Activated naive CD8-positive, alpha-beta T cell (primary cell): ENCODE data around the gene EVL.

Experiments
- H3K27ac Mint-ChIP-seq: one replicate; pipeline ENCODE4 v1.8.0; 2021; ENCODE audit warnings: mixed read lengths
- H3K27me3 Mint-ChIP-seq: one replicate; pipeline ENCODE4 v1.8.0; 2021; ENCODE audit warnings: mixed read lengths
- H3K36me3 Mint-ChIP-seq: one replicate; pipeline ENCODE4 v1.8.0; 2021; ENCODE audit warnings: mixed read lengths
- H3K4me1 Mint-ChIP-seq: one replicate; pipeline ENCODE4 v1.8.0; 2021; ENCODE audit warnings: low read depth, mixed read lengths
- H3K4me3 Mint-ChIP-seq: one replicate; pipeline ENCODE4 v1.8.0; 2021; ENCODE audit warnings: mild to moderate bottlenecking, mixed read lengths
- H3K9me3 Mint-ChIP-seq: one replicate; pipeline ENCODE4 v1.8.0; 2021; ENCODE audit warnings: low read depth, mixed read lengths

Gene EVL

GRCh38 chr14:100102156-100102785 lies 37.0 kb downstream of the EVL start:
- H3K4me3 Mint-ChIP-seq, result peak overlapping the region; percentile 67
- peaks cover 19% of the 10 kb centered on the region for H3K36me3 Mint-ChIP-seq
- H3K27ac Mint-ChIP-seq, result peak overlapping the region; percentile 98
- no peaks in the 10 kb centered on the region for H3K27me3 Mint-ChIP-seq
- peaks cover 93% of the 10 kb centered on the region for H3K4me1 Mint-ChIP-seq
- H3K9me3 Mint-ChIP-seq, result no peaks in the 10 kb centered on the region

- Mint-ChIP-seq H3K36me3 (peaks cover 18% of the 10 kb centered on the region), H3K9me3 (no peaks in the 10 kb centered on the region), H3K27me3 (no peaks in the 10 kb centered on the region), H3K4me3 (peak overlapping the region; percentile 73), H3K4me1 (peaks cover 93% of the 10 kb centered on the region), H3K27ac (peak overlapping the region; percentile 98)
Measured at GRCh38 chr14:100103250-100104005, 38.2 kb downstream of the EVL start.

- Mint-ChIP-seq H3K4me3 (peak overlapping the region; percentile 73), H3K9me3 (no peaks in the 10 kb centered on the region), H3K27ac (peak overlapping the region; percentile 98), H3K4me1 (peaks cover 93% of the 10 kb centered on the region), H3K27me3 (no peaks in the 10 kb centered on the region), H3K36me3 (peaks cover 14% of the 10 kb centered on the region)
Measured at GRCh38 chr14:100104006-100104352, 38.8 kb downstream of the EVL start.

- H3K27me3 Mint-ChIP-seq, result no peaks in the 10 kb centered on the region
- H3K4me1 Mint-ChIP-seq, result peaks cover 94% of the 10 kb centered on the region
- no peaks in the 10 kb centered on the region for H3K9me3 Mint-ChIP-seq
- peaks cover 14% of the 10 kb centered on the region for H3K36me3 Mint-ChIP-seq
- peak overlapping the region; percentile 98 for H3K27ac Mint-ChIP-seq
- peak overlapping the region; percentile 73 for H3K4me3 Mint-ChIP-seq
Measured at GRCh38 chr14:100104523-100105300, 39.5 kb downstream of the EVL start.

GRCh38 chr14:100105357-100106169 lies 40.3 kb downstream of the EVL start:
- peaks cover 87% of the 10 kb centered on the region for H3K4me1 Mint-ChIP-seq
- H3K27ac Mint-ChIP-seq, result peak overlapping the region; percentile 98
- peaks cover 10% of the 10 kb centered on the region for H3K36me3 Mint-ChIP-seq
- H3K4me3 Mint-ChIP-seq, result peak overlapping the region; percentile 42
- H3K9me3 Mint-ChIP-seq, result no peaks in the 10 kb centered on the region
- no peaks in the 10 kb centered on the region for H3K27me3 Mint-ChIP-seq

GRCh38 chr14:100106250-100107112 lies 41.3 kb downstream of the EVL start:
- H3K27ac Mint-ChIP-seq, result peak overlapping the region; percentile 98
- H3K4me1 Mint-ChIP-seq, result peaks cover 80% of the 10 kb centered on the region
- peak overlapping the region; percentile 42 for H3K4me3 Mint-ChIP-seq
- H3K27me3 Mint-ChIP-seq, result no peaks in the 10 kb centered on the region
- H3K36me3 Mint-ChIP-seq, result peaks cover 10% of the 10 kb centered on the region
- H3K9me3 Mint-ChIP-seq, result no peaks in the 10 kb centered on the region

GRCh38 chr14:100107236-100107635 lies 42.0 kb downstream of the EVL start:
- peak overlapping the region; percentile 42 for H3K4me3 Mint-ChIP-seq
- H3K27ac Mint-ChIP-seq, result peak overlapping the region; percentile 98
- peaks cover 76% of the 10 kb centered on the region for H3K4me1 Mint-ChIP-seq
- H3K36me3 Mint-ChIP-seq, result peaks cover 8% of the 10 kb centered on the region
- H3K27me3 Mint-ChIP-seq, result no peaks in the 10 kb centered on the region
- no peaks in the 10 kb centered on the region for H3K9me3 Mint-ChIP-seq

- peaks cover 6% of the 10 kb centered on the region for H3K36me3 Mint-ChIP-seq
- H3K4me3 Mint-ChIP-seq, result peak overlapping the region; percentile 45
- H3K27me3 Mint-ChIP-seq, result no peaks in the 10 kb centered on the region
- H3K4me1 Mint-ChIP-seq, result peaks cover 76% of the 10 kb centered on the region
- peak overlapping the region; percentile 98 for H3K27ac Mint-ChIP-seq
- H3K9me3 Mint-ChIP-seq, result no peaks in the 10 kb centered on the region
Measured at GRCh38 chr14:100108042-100108825, 43.0 kb downstream of the EVL start.

GRCh38 chr14:100108840-100109593 lies 43.8 kb downstream of the EVL start:
- Mint-ChIP-seq H3K27me3 (no peaks in the 10 kb centered on the region), H3K27ac (peak overlapping the region; percentile 98), H3K4me1 (peaks cover 72% of the 10 kb centered on the region), H3K4me3 (peak overlapping the region; percentile 45), H3K9me3 (no peaks in the 10 kb centered on the region), H3K36me3 (peaks cover 4% of the 10 kb centered on the region)

- peak overlapping the region; percentile 98 for H3K27ac Mint-ChIP-seq
- no peaks in the 10 kb centered on the region for H3K9me3 Mint-ChIP-seq
- H3K36me3 Mint-ChIP-seq, result peaks cover 4% of the 10 kb centered on the region
- H3K27me3 Mint-ChIP-seq, result no peaks in the 10 kb centered on the region
- H3K4me1 Mint-ChIP-seq, result peaks cover 66% of the 10 kb centered on the region
- no peak overlapping the region for H3K4me3 Mint-ChIP-seq
Measured at GRCh38 chr14:100109594-100109955, 44.4 kb downstream of the EVL start.

- peaks cover 4% of the 10 kb centered on the region for H3K36me3 Mint-ChIP-seq
- H3K9me3 Mint-ChIP-seq, result no peaks in the 10 kb centered on the region
- H3K4me3 Mint-ChIP-seq, result no peak overlapping the region
- peak overlapping the region; percentile 83 for H3K27ac Mint-ChIP-seq
- H3K4me1 Mint-ChIP-seq, result peaks cover 57% of the 10 kb centered on the region
- no peaks in the 10 kb centered on the region for H3K27me3 Mint-ChIP-seq
Measured at GRCh38 chr14:100110816-100111215, 45.6 kb downstream of the EVL start.

GRCh38 chr14:100111931-100112704 lies 46.9 kb downstream of the EVL start:
- peak overlapping the region; percentile 90 for H3K27ac Mint-ChIP-seq
- H3K4me1 Mint-ChIP-seq, result peaks cover 49% of the 10 kb centered on the region
- H3K27me3 Mint-ChIP-seq, result no peaks in the 10 kb centered on the region
- H3K9me3 Mint-ChIP-seq, result no peaks in the 10 kb centered on the region
- no peak overlapping the region for H3K4me3 Mint-ChIP-seq
- H3K36me3 Mint-ChIP-seq, result peaks cover 4% of the 10 kb centered on the region
